H1 (cell line): ENCODE data around the gene SND1. TPM values are rescaled to one million over a fixed set of nuclear protein-coding genes. Genes with fewer than 3 reads are reported as not detected.

Source experiments
- CTCF ChIA-PET: fragments of 300-600 bp; sonication (Branson Sonifier 250); formaldehyde crosslinking; loops from one replicate; lab custom pipeline; 2021; ENCODE audit not compliant: partially characterized antibody; lab: Charles Lee
- POLR2A ChIA-PET: fragments of 300-600 bp; sonication (Branson Sonifier 250); formaldehyde crosslinking; loops from one replicate; lab custom pipeline; 2021; ENCODE audit warnings: inconsistent platforms; ENCODE audit not compliant: partially characterized antibody; lab: Charles Lee
- DNase-seq, 2 experiments: peaks; one replicate each; pipeline versions ENCODE4 v3.0.0 to v3.0.0-alpha.2; 2010 to 2022; ENCODE audit warnings: low spot score in 2 of 2, low read depth in 1 of 2, mixed read lengths in 1 of 2
- FAIRE-seq: peaks from 2 replicates; lab custom pipeline; 2011; peaks lifted over from hg19 to GRCh38; lab: Jason Lieb, UNC
- H2AFZ ChIP-seq: 2 replicates; pipeline ENCODE4 v1.8.1; 2012; ENCODE audit warnings: low read length, inconsistent platforms
- H2AK5ac ChIP-seq: 2 replicates; pipeline ENCODE4 v1.6.1; 2013; ENCODE audit warnings: low read depth, low read length
- H2BK120ac ChIP-seq: replicated peaks from 2 replicates; pipeline ENCODE3; 2013; ENCODE audit warnings: low read depth, low read length, inconsistent platforms
- H2BK12ac ChIP-seq: 2 replicates; pipeline ENCODE4 v1.6.1; 2013; ENCODE audit warnings: low read depth, low read length
- H2BK15ac ChIP-seq: 2 replicates; pipeline ENCODE4 v1.6.1; 2013; ENCODE audit warnings: low read length
- H2BK20ac ChIP-seq: 2 replicates; pipeline ENCODE4 v1.6.1; 2013; ENCODE audit warnings: low read length
- H2BK5ac ChIP-seq: 2 replicates; pipeline ENCODE4 v1.6.1; 2013; ENCODE audit warnings: low read depth, low read length
- H3K14ac ChIP-seq: 2 replicates; pipeline ENCODE4 v1.6.1; 2013; ENCODE audit warnings: inconsistent platforms; ENCODE audit not compliant: insufficient read length
- H3K18ac ChIP-seq: 2 replicates; pipeline ENCODE4 v1.6.1; 2013; ENCODE audit warnings: low read length; ENCODE audit errors: extremely low read depth
- H3K23ac ChIP-seq: 2 replicates; pipeline ENCODE4 v1.6.1; 2013; ENCODE audit warnings: inconsistent platforms; ENCODE audit not compliant: insufficient read length
- H3K23me2 ChIP-seq: 2 replicates; pipeline ENCODE4 v1.6.1; 2013; ENCODE audit warnings: low read depth, low read length
- H3K27ac ChIP-seq: 2 replicates; pipeline ENCODE4 v1.6.1; 2011; ENCODE audit warnings: low read depth, low read length, inconsistent platforms
- H3K27me3 ChIP-seq, 4 experiments: replicated peaks in 1 of 4; 1 replicate in 1 of 4; 2 replicates in 3 of 4; pipeline versions ENCODE4 v1.6.1 to v1.8.1; 2011 to 2013; ENCODE audit warnings: low read length in 3 of 4, mild to moderate bottlenecking in 3 of 4, inconsistent platforms in 2 of 4, mixed read lengths in 2 of 4, moderate library complexity in 1 of 4; ENCODE audit not compliant: control insufficient read depth in 3 of 4, insufficient read depth in 3 of 4; ENCODE audit errors: extremely low read depth in 1 of 4
- H3K36me3 ChIP-seq, 4 experiments: 2 replicates each; pipeline versions ENCODE4 v1.6.1 to v1.8.1; 2011 to 2013; ENCODE audit warnings: mild to moderate bottlenecking in 4 of 4, low read length in 3 of 4, moderate library complexity in 2 of 4, control low read depth in 1 of 4, inconsistent platforms in 1 of 4; ENCODE audit not compliant: insufficient read depth in 4 of 4, control insufficient read depth in 2 of 4
- H3K4ac ChIP-seq: replicated peaks from 2 replicates; pipeline ENCODE3; 2013; ENCODE audit warnings: low read length, low read depth, mixed read lengths, inconsistent platforms; ENCODE audit not compliant: insufficient read length
- H3K4me1 ChIP-seq, 4 experiments: replicated peaks in 1 of 4; 1 replicate in 1 of 4; 2 replicates in 3 of 4; pipeline versions ENCODE4 v1.6.1 to v1.8.1; 2011 to 2013; ENCODE audit warnings: low read length in 3 of 4, inconsistent platforms in 2 of 4, mixed read lengths in 1 of 4; ENCODE audit not compliant: insufficient read depth in 4 of 4, control insufficient read depth in 3 of 4
- H3K4me2 ChIP-seq, 2 experiments: 2 replicates each; pipeline versions ENCODE4 v1.6.1 to v1.8.1; 2011 to 2013; ENCODE audit warnings: low read depth in 2 of 2, low read length in 2 of 2, control low read depth in 1 of 2, inconsistent platforms in 1 of 2, mild to moderate bottlenecking in 1 of 2; ENCODE audit not compliant: insufficient read depth in 1 of 2
- H3K4me3 ChIP-seq, 4 experiments: fragments of 200-600, 300-600 bp in 1 of 4; sonication (generic), shearing (Covaris generic), sonication (Bioruptor Twin) in 1 of 4; 2 replicates each; pipeline versions ENCODE4 v1.5.1 to v1.8.1; 2011 to 2016; ENCODE audit warnings: low read length in 4 of 4, low read depth in 3 of 4, control low read depth in 2 of 4, inconsistent platforms in 2 of 4, mild to moderate bottlenecking in 2 of 4, mixed read lengths in 1 of 4, moderate library complexity in 1 of 4; ENCODE audit not compliant: insufficient read depth in 2 of 4; ENCODE audit errors: extremely low read depth in 1 of 4
- H3K56ac ChIP-seq: replicated peaks from 2 replicates; pipeline ENCODE3; 2013; ENCODE audit warnings: low read depth, mild to moderate bottlenecking, mixed read lengths, low read length, inconsistent platforms; ENCODE audit not compliant: insufficient read length
- H3K79me1 ChIP-seq: 2 replicates; pipeline ENCODE4 v1.6.1; 2013; ENCODE audit warnings: low read depth, low read length, control low read depth
- H3K79me2 ChIP-seq, 2 experiments: 2 replicates each; pipeline versions ENCODE4 v1.6.1 to v1.8.1; 2012 to 2013; ENCODE audit warnings: low read length in 2 of 2, mild to moderate bottlenecking in 2 of 2, inconsistent platforms in 1 of 2; ENCODE audit not compliant: insufficient read depth in 2 of 2, control insufficient read depth in 1 of 2
- H3K9ac ChIP-seq, 4 experiments: replicated peaks in 1 of 4; 1 replicate in 1 of 4; 2 replicates in 3 of 4; pipeline versions ENCODE4 v1.6.1 to v1.8.1; 2011 to 2013; ENCODE audit warnings: low read depth in 3 of 4, low read length in 3 of 4, control low read depth in 2 of 4, mild to moderate bottlenecking in 2 of 4, moderate library complexity in 2 of 4, inconsistent platforms in 1 of 4; ENCODE audit errors: extremely low read depth in 1 of 4
- H3K9me3 ChIP-seq, 2 experiments: 2 replicates each; pipeline versions ENCODE4 v1.6.1 to v1.8.1; 2012 to 2013; ENCODE audit warnings: mild to moderate bottlenecking in 2 of 2, moderate library complexity in 2 of 2, control low read depth in 1 of 2, inconsistent platforms in 1 of 2, low read depth in 1 of 2, low read length in 1 of 2, mixed read lengths in 1 of 2; ENCODE audit not compliant: insufficient read depth in 2 of 2
- H4K20me1 ChIP-seq, 2 experiments: replicated peaks in 1 of 2; 2 replicates each; pipeline versions ENCODE3 to v1.8.1; 2011 to 2013; ENCODE audit warnings: inconsistent platforms in 2 of 2, low read length in 2 of 2, mild to moderate bottlenecking in 1 of 2; ENCODE audit not compliant: insufficient read depth in 2 of 2, control insufficient read depth in 1 of 2
- H4K5ac ChIP-seq: 2 replicates; pipeline ENCODE4 v1.6.1; 2013; ENCODE audit warnings: low read length, low read depth, mixed read lengths, inconsistent platforms; ENCODE audit not compliant: insufficient read length
- H4K8ac ChIP-seq: 2 replicates; pipeline ENCODE4 v1.8.0; 2013; ENCODE audit warnings: mild to moderate bottlenecking, moderate library complexity, low read length, inconsistent platforms; ENCODE audit not compliant: insufficient read depth; ENCODE audit errors: extremely low read depth
- H4K91ac ChIP-seq: replicated peaks from 2 replicates; pipeline ENCODE3; 2013; ENCODE audit warnings: low read length, mixed read lengths, inconsistent platforms; ENCODE audit not compliant: insufficient read length
- POU5F1 ChIP-seq: IDR thresholded peaks from 2 replicates; pipeline ENCODE4 v1.6.1; 2011; ENCODE audit warnings: low read depth, mild to moderate bottlenecking, low read length, moderate library complexity
- RAD21 ChIP-seq, 2 experiments: IDR thresholded peaks in 1 of 2; conservative IDR thresholded peaks in 1 of 2; 2 replicates each; pipeline ENCODE4 v1.6.1; 2011; ENCODE audit warnings: low read depth in 2 of 2, low read length in 2 of 2, improper control_type of control experiment in 1 of 2, inconsistent platforms in 1 of 2, mild to moderate bottlenecking in 1 of 2, moderate library complexity in 1 of 2
- TEAD4 ChIP-seq: IDR thresholded peaks from 2 replicates; pipeline ENCODE4 v1.6.1; 2012; ENCODE audit warnings: low read depth, low read length, inconsistent platforms, mixed read lengths
- whole genome bisulfite sequencing, 2 experiments: shearing (Covaris generic) in 1 of 2; methylation state at CpG; one replicate each; pipeline versions ENCODE4 v1.1.6 to v1.1.7; 2013 to 2015; ENCODE audit warnings: low lambda C conversion rate in 2 of 2, mixed read lengths in 2 of 2, inconsistent platforms in 1 of 2, low coverage in 1 of 2, missing lambda C conversion rate in 1 of 2; ENCODE audit not compliant: insufficient replicate concordance in 2 of 2, insufficient coverage in 1 of 2, insufficient read length in 1 of 2; ENCODE audit errors: extremely low coverage in 1 of 2, missing lambda C conversion rate in 1 of 2; 5-methylcytosine and 5-hydroxymethylcytosine counted together
- polyA plus RNA-seq, 7 experiments: library from polyadenylated mRNA; depleted of rRNA in 3 of 7; stranded (reverse) in 5 of 7; unstranded in 2 of 7; fragments of >200 nt in 5 of 7; fragments of 200-250 nt in 2 of 7; gene quantifications; 1 replicate in 5 of 7; 2 replicates in 1 of 7; 4 replicates in 1 of 7; pipeline versions ENCODE4 v1.2.1 to v1.2.3, GENCODE V29; 2011 to 2013; ENCODE audit warnings: missing spikeins in 2 of 7, mixed read lengths in 2 of 7
- total RNA-seq: library from RNA; stranded (reverse); fragmentation: NEBNext Ultra II Directional; extraction: Animal tissue kit (Norgen Biotek cat#: 25700); gene quantifications from 2 replicates; pipeline ENCODE4 v1.2.1, GENCODE V29; 2021

Gene SND1
- total and polyA plus RNA-seq, 2 of the 8 experiments (the other 6 are each of a cell fraction or from before 2014, with no cell fraction given), result 122 to 290 TPM

DNA sequence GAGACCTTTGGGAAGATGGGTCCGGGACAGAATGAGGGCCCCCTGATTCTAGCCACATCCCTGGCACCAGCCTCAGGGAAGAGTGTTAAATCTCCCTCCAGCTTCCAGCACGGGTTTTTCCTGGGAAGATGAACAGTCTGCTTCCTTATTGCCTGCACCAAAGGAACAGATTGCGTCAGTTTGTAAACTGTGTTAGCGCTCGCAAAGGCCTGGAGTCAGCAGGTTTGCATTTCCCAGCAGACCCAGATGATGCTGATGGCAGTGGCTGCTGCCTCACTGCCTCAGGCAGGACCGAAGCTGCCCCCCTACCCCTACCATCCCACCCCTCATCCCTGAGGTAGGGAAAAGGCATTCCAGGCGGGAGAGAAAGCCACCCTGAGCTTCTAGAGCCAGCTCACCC is 413.9 kb downstream of the SND1 start:
- 86% methylated on average over 7 of the region's 7 CpGs; no CpG with 5 or more reads in 1 of the 2 experiments for WGBS, 2 experiments
- Histone ChIP-seq H3K4me3 (no peak overlapping the region), H3K56ac (no peak overlapping the region), H3K79me2 (no peaks in the 10 kb centered on the region), H3K4me1 (no peaks in the 10 kb centered on the region; a peak in 1 of 7 replicates), H3K4me2 (no peak overlapping the region), H3K27ac (no peak overlapping the region), H3K9me3 (no peaks in the 10 kb centered on the region), H3K79me1 (no peaks in the 10 kb centered on the region), H4K8ac (no peak overlapping the region), H3K23me2 (no peaks in the 10 kb centered on the region), H2BK120ac (no peak overlapping the region), H3K27me3 (no peaks in the 10 kb centered on the region), H4K5ac (no peak overlapping the region), H2AFZ (no peak overlapping the region), H4K91ac (no peak overlapping the region), H2BK5ac (no peak overlapping the region), H2AK5ac (no peak overlapping the region), H4K20me1 (peaks cover 7 to 9% of the 10 kb centered on the region in 2 experiments), H3K23ac (no peak overlapping the region), H2BK20ac (no peak overlapping the region), H3K36me3 (no peaks in the 10 kb centered on the region), H3K4ac (no peak overlapping the region), H2BK15ac (no peak overlapping the region), H2BK12ac (no peak overlapping the region), H3K9ac (no peak overlapping the region), H3K18ac (no peak overlapping the region), H3K14ac (no peak overlapping the region)
- TF ChIP-seq TEAD4 (no peak), RAD21 (IDR thresholded peaks at IDR 0.05 in 1 of 2, conservative IDR thresholded peaks at IDR 0.05 in 1 of 2; ENCODE audit: low read depth in 2 of 2, low read length in 2 of 2) (no peak), POU5F1 (no peak)
- DNase-seq, result no peak
- FAIRE-seq, result no peak
- POLR2A ChIA-PET, result no interaction called here
- CTCF ChIA-PET, result interaction anchor here (0.9 to 2.5 kb wide), 8 partner anchors 9 to 141 kb away, joined by 3 to 10 read pairs (median 6); no protein-coding TSS in a partner anchor
